ENCODE measurements around the gene RPS3A.
"Not testable (repeated sequence)": the region's sequence is repeated elsewhere in the genome, so short reads cannot be mapped to it uniquely, and the experiment has no call there.

- TF ChIP-seq ELF4 (CRISPR knock-in tag; IDR thresholded peaks at IDR 0.05; ENCODE audit: low read depth); ZNF281 (CRISPR knock-in tag; IDR thresholded peaks at IDR 0.05); CBFB (CRISPR knock-in tag; IDR thresholded peaks at IDR 0.05; ENCODE audit: low read depth); CTCF (IDR thresholded peaks at IDR 0.05); NR3C1 (CRISPR knock-in tag; conservative IDR thresholded peaks at IDR 0.05; ENCODE audit: low read depth): not testable (repeated sequence)
Measured at GRCh38 chr4:151077978-151078377, 21.4 kb upstream of the RPS3A start.

Measured in WTC11 (cell line).